Cortex of kidney (tissue), 1 donor: ENCODE measurements around the gene VMAC.

ENCODE experiments used
- DNase-seq: peaks from one replicate; lab custom pipeline; 2025; lab: John Stamatoyannopoulos, UW

VMAC gene

GRCh38 chr19:5905114-5905778 lies 574 bp downstream of the VMAC start:
- DNase-seq = no peak

- DNase-seq = no peak
Observed at GRCh38 chr19:5907241-5907640, 2.6 kb downstream of the VMAC start.

- DNase-seq = no peak
Observed at GRCh38 chr19:5908773-5909442, 4.2 kb downstream of the VMAC start.

GRCh38 chr19:5910638-5910907 lies 5.9 kb downstream of the VMAC start:
- DNase-seq = no peak

GRCh38 chr19:5911366-5911765 lies 6.7 kb downstream of the VMAC start:
- DNase-seq = no peak

GRCh38 chr19:5913739-5914357 lies 9.2 kb downstream of the VMAC start, which contains the start of gene CAPS:
TSS of gene CAPS (plus strand) at chr19:5914254. CDS start at chr19:5914407, 153 bp downstream.
- no peak for DNase-seq

GRCh38 chr19:5914358-5914774 lies 9.7 kb downstream of the VMAC start:
- no peak for DNase-seq

GRCh38 chr19:5914946-5915781 lies 10.5 kb downstream of the VMAC start:
- no peak for DNase-seq

GRCh38 chr19:5915782-5916165 lies 11.1 kb downstream of the VMAC start:
- no peak for DNase-seq

GRCh38 chr19:5916181-5916708 lies 11.6 kb downstream of the VMAC start:
- DNase-seq = no peak

- DNase-seq = no peak
Observed at GRCh38 chr19:5917431-5918107, 12.9 kb downstream of the VMAC start.

GRCh38 chr19:5918463-5919079 lies 13.9 kb downstream of the VMAC start:
- no peak for DNase-seq

GRCh38 chr19:5921516-5922160 lies 17.0 kb downstream of the VMAC start:
- no peak for DNase-seq

- no peak for DNase-seq
Observed at GRCh38 chr19:5922161-5922545, 17.5 kb downstream of the VMAC start.

- no peak for DNase-seq
Observed at GRCh38 chr19:5923356-5923755, 18.7 kb downstream of the VMAC start.

- DNase-seq = no peak
Observed at GRCh38 chr19:5925830-5926427, 21.3 kb downstream of the VMAC start.

GRCh38 chr19:5926641-5927440 lies 22.2 kb downstream of the VMAC start:
- DNase-seq = no peak

- DNase-seq = no peak
Observed at GRCh38 chr19:5927441-5927821, 22.8 kb downstream of the VMAC start.

GRCh38 chr19:5929179-5929578 lies 24.5 kb downstream of the VMAC start:
- no peak for DNase-seq

GRCh38 chr19:5929625-5930024 lies 25.0 kb downstream of the VMAC start:
- DNase-seq = no peak
